GM18519 (cell line): Measurements from ENCODE around the gene KPRP.

Experiments used
- ATAC-seq: cut with Tn5 transposase; IDR thresholded peaks from one replicate; pipeline ENCODE4 v1.9.1; 2021; ENCODE audit warnings: mild to moderate bottlenecking, moderate library complexity; ENCODE audit not compliant: unreplicated experiment, low FRiP score

KPRP gene, protein sequence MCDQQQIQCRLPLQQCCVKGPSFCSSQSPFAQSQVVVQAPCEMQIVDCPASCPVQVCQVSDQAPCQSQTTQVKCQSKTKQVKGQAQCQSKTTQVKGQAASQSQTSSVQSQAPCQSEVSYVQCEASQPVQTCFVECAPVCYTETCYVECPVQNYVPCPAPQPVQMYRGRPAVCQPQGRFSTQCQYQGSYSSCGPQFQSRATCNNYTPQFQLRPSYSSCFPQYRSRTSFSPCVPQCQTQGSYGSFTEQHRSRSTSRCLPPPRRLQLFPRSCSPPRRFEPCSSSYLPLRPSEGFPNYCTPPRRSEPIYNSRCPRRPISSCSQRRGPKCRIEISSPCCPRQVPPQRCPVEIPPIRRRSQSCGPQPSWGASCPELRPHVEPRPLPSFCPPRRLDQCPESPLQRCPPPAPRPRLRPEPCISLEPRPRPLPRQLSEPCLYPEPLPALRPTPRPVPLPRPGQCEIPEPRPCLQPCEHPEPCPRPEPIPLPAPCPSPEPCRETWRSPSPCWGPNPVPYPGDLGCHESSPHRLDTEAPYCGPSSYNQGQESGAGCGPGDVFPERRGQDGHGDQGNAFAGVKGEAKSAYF

GRCh38 chr1:152757747-152758146, at the start of gene KPRP:
KPRP (plus strand) TSS chr1:152758025; CDS start chr1:152759589, 1,564 bp downstream.
- no peak for ATAC-seq

DNA sequence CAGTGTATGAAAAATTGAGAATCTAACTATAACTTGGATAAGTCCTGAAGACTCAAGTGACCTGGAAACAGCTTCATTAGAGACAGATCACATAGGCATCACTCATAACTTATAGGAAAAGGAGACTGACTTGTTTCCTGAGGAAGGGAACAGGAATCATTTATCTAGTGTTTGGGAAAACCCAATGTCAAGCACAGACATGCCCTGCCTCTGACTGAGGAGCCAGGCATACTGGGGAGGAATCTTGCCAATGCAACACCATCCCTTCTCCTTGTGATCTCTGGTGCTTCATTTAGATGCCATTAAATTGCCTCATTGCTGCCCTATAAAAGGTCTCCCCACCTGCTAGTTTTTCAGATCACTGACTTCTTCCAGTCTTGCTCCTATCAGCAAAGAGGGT, 39.6 kb upstream of the KPRP start:
- ATAC-seq = no peak

DNA sequence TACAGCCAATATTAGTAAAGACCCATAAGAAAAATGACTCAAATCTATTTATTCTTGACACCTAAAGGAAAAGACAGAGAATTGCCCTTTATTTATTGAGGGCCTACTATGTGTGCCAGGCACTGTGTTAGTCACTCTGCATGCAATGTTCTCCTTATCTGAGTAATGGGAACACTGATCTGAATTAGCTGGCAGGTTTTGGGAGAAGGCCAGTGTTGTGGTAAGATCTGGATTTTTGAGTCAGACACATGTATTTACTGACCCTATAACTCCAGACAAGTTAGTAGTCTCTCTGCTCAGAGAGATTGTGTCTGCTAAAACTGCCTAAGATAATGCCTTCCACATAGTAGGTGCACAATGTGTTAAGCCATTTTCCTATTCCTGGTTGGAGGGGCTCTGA, 32.6 kb upstream of the KPRP start:
- no peak for ATAC-seq

- no peak for ATAC-seq
Observed at GRCh38 chr1:152728986-152729385, 28.8 kb upstream of the KPRP start.

GRCh38 chr1:152735648-152736047, 22.2 kb upstream of the KPRP start:
- ATAC-seq = no peak

DNA sequence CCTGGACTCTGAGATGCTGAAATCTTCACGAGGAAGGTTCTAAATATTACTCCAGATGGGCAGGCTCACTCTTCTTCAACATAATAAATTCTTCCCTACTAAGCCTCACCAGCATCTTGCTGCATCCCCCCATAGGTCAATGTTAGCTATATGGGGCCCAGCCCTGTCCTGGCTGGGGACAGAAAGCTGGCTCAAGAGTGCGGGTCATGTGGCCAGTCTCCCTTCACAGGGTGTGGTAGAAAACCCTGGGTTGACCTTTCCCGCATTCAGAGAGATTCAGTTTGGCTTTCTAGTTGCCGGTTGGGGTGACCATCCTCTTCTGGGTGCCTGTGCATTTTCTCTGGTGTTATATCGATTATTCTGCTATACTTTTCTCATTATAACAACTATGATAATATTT, 19.8 kb upstream of the KPRP start:
- no peak for ATAC-seq

GRCh38 chr1:152739841-152740240, 18.0 kb upstream of the KPRP start:
- ATAC-seq = no peak

GRCh38 chr1:152741656-152742055, 16.2 kb upstream of the KPRP start:
- ATAC-seq = no peak

DNA sequence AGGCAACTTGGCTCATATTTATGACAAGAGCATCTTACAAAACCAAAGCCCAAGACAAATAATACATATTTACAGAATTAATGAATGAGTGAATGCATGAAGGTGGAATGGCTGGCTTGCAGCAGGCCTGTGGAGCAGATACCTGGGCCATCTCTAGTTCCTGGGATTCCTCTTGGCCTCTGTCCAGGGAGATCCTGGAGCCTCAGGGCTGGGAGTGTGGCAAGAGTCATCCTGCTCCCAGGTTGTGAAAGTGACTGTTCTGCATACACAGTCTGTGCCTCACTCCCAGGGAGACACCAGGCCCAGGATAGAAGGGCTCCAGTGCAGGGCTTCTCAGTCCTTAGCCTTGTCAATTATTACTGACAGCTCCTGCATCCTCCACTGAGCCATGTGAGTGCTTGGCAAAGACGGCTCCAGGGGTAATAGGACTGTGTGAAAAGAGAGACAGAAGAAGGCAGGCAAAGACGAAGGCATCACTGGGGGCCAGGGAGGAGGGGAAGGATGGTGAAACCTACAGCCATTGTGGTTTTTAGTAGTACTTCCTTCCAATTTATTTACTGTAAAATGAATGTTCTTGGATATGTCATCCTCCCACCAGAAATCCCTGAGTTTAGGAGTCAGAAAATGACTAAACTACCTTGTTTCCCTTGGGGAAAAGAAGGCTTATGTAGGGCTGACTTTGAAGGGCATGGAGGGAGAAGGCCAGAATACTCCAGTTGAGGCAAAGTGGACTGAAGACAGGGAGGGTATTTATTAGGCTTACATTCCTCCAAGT, 14.3 kb upstream of the KPRP start:
- ATAC-seq = no peak

GRCh38 chr1:152745289-152745704, 12.5 kb upstream of the KPRP start:
- no peak for ATAC-seq

DNA sequence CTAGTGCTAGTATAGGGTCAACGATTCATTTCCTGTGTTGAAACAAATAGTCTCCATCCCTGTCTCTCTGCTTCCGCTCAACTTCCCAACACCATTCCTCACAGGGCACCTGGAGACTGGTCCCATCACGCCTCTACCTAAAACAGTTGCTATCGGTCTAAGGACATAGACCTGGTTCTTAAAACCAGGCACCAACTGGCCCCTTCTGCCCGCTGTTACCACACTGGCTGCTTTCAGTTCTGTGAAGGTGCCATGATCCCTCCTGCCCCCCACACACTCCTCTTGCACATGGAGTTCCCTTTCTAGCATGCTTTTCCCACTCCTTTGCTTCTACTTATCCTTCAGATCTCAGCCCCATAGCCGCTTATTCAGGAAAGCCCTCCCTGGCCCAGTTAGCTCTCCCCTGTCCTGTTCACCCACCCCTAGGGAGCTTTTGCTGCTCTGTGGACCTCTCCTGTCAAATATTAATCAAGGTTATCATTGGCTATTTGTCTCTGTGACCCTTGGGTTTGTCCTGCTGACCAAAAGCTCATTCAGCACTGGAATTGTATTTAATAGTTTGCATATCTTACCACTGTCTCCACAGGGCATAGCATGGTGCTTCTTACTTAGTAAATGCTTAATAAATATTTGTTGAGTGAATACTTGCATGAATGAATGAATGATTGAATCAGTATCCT, 11.9 kb upstream of the KPRP start:
- no peak for ATAC-seq

DNA sequence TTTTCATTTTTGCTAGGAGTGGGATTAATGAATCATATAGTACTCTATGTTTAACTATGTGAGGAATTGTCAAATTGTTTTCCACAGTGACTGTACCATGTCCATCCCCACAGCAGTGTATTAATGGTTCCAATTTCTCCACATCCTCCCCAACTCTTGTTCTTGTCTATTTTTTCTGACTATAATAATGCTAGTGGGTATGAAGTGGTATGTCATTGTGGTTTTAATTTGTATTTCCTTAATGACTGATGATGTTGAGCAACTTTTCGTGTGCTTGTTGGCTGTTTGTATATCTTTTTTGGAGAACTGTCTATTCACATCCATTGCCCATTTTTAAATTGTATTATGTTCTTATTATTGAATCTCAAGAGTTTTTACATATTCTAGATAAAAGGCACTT, 10.0 kb upstream of the KPRP start:
- ATAC-seq = no peak

GRCh38 chr1:152752225-152752624, 5.6 kb upstream of the KPRP start:
- ATAC-seq = no peak

DNA sequence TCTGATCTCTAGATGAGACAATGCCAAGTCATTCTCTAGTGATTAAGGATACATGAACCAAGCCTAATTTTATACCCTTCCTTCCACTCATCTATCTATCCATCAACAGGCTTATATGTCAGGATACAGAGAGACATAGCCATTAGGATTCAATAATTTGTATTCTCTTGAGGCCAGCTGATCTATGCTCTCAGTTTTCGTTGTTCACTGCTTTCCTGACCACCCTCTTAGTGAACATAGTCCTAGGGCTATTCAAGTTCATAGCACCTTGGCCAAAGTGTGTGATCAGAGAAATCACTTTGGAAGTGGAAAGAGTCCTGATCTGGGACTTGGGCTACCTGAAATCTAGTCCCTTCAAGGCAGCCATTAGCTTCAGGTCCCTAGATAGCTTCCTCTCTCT, 4.2 kb upstream of the KPRP start:
- no peak for ATAC-seq

DNA sequence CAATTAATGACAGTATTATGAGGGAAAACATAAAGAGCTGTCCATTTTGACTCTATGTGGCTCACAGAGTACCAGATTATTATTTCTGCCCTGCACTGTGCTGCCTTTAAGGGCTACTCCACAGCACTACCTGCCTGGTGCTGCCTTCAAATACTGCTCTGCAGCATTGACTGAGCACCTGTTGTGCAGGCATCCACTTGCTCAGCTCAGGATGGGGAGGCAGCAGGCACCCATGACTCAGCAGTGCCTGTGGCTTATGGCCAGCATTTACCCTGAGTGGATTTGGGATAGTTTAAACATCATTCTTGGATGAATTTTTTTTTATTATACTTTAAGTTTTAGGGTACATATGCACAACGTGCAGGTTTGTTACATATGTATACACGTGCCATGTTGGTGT, 953 bp upstream of the KPRP start:
- ATAC-seq = no peak

DNA sequence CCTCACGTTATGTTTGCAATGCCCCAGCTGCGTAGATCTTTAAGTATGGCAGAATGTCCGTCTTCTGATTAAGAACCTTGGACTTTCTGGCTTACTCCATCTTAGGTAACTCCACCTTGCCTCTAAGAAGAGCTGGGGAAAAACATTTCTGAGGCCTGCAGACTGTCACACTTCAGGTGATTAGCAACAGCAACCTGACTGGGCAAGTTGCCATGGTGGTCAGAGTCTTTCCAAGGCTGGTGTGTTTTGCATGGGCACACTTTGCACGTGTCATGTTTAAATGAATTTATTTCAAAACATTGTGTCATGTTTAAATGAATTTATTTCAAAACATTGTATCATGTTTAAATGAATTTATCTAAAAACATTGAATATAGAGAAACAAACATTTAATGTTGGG, 811 bp downstream of the KPRP start:
- no peak for ATAC-seq

DNA sequence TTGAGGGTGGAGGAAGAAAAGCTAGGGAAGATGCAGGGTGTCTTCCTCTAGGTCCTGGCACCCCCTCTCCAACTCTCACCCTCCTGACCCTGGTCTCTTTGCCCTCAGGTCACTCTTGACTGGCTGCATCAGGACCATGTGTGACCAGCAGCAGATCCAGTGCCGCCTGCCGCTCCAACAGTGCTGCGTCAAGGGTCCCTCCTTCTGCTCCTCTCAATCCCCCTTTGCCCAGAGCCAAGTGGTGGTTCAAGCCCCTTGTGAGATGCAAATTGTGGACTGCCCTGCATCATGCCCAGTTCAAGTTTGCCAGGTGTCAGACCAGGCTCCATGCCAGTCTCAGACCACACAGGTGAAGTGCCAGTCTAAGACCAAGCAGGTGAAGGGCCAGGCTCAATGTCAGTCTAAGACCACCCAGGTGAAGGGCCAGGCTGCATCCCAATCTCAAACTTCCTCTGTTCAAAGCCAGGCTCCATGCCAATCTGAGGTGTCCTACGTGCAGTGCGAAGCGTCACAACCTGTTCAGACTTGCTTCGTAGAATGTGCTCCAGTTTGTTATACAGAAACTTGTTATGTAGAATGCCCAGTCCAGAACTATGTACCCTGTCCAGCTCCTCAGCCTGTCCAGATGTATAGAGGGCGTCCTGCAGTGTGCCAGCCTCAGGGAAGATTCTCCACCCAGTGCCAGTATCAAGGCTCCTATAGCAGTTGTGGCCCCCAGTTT, 1.8 kb downstream of the KPRP start:
- ATAC-seq = no peak

GRCh38 chr1:152760551-152761190, 2.8 kb downstream of the KPRP start:
- no peak for ATAC-seq

DNA sequence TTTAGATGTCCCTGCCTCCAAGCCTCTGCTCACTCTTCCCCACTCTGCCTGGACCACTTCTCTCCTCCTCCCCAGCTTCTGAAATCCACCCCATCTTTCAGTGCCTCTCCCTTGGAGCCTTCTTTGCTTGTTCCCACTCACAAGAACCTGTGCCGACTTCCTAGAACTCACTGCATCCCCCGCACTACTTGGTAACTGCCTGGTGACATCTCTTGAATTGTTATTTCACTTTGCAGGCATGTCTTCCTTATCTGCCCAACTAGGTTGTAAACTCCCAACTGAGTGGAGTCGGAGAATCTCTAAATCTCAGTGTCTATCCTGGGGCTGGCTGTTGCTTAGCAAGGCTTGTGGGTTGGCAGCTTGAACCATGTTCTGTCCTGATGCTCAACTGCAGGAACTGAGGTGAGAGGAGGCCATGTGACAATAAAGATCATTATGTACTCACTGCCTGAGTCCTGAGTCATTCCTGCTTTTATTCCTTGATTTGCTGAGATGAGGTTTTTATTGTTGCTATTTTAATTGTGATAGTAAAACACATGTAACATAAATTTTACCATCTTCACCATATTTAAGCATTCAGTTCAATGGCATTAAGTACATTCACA, 3.9 kb downstream of the KPRP start:
- no peak for ATAC-seq
